ENCODE results near the gene NDUFC2. TPM values are rescaled to one million over a fixed set of nuclear protein-coding genes. Genes with fewer than 3 reads are reported as not detected.

Gene NDUFC2
- total and polyA plus RNA-seq, 2 of the 13 experiments (the other 11 are each of a cell fraction or from before 2014, with no cell fraction given), result 256 to 363 TPM

GRCh38 chr11:78037056-78037455 is 42.6 kb downstream of the NDUFC2 start (continued):
- TF ChIP-seq STAT6 (CRISPR knock-in tag; IDR thresholded peaks at IDR 0.05; ENCODE audit: borderline replicate concordance) (no peak), THAP8 (CRISPR knock-in tag; IDR thresholded peaks at IDR 0.05; ENCODE audit: borderline replicate concordance) (no peak), SOX13 (IDR thresholded peaks at IDR 0.05) (no peak), SOX13 (CRISPR knock-in tag; conservative IDR thresholded peaks at IDR 0.05 in 1 of 2, IDR thresholded peaks at IDR 0.05 in 1 of 2) (peak in 1 of 2 experiments; percentile 19; a peak in 1 of 4 replicates), ZNF160 (CRISPR knock-in tag; IDR thresholded peaks at IDR 0.05) (no peak), ZNF770 (CRISPR knock-in tag; IDR thresholded peaks at IDR 0.05) (no peak), ZBTB43 (CRISPR knock-in tag; conservative IDR thresholded peaks at IDR 0.05) (no peak), FIP1L1 (IDR thresholded peaks at IDR 0.05; ENCODE audit: borderline replicate concordance, insufficient read depth, low read depth, low read length) (no peak), ZNF761 (CRISPR knock-in tag; conservative IDR thresholded peaks at IDR 0.05) (no peak), ZNF768 (CRISPR knock-in tag; IDR thresholded peaks at IDR 0.05) (no peak), TEAD3 (CRISPR knock-in tag; optimal IDR thresholded peaks at IDR 0.05; ENCODE audit: borderline replicate concordance) (no peak), MED8 (CRISPR knock-in tag; IDR thresholded peaks at IDR 0.05; ENCODE audit: insufficient replicate concordance) (no peak), MTF2 (CRISPR knock-in tag; IDR thresholded peaks at IDR 0.05; ENCODE audit: borderline replicate concordance) (no peak), NCOA1 (CRISPR knock-in tag; IDR thresholded peaks at IDR 0.05) (no peak), ZNF281 (CRISPR knock-in tag; IDR thresholded peaks at IDR 0.05; ENCODE audit: borderline replicate concordance) (no peak)
